ENCODE data around the gene HLX. TPM values are rescaled to one million over a fixed set of nuclear protein-coding genes. Genes with fewer than 3 reads are reported as not detected.

The HLX gene
- total and polyA plus RNA-seq, 10 donors, result 6.9 to 36.1 (median 16.3) TPM

- H3K4me3 ChIP-seq, result no peak overlapping the region
- no peak for DNase-seq
- H3K9me3 ChIP-seq, result peaks cover 0 to 3% (median 0%) of the 10 kb centered on the region in 8 donors
- no peaks in the 10 kb centered on the region for H3K27me3 ChIP-seq (replicated peaks in 1 of 7)
- no peaks in the 10 kb centered on the region for H3K4me1 ChIP-seq
- 69 to 85% (median 77%) methylated on average over 5 of the region's 5 CpGs for WGBS, 5 donors
- intact Hi-C loops (cut with DNase I; ENCODE audit: low total_unique reads), result no loop called here
- no peak overlapping the region for H3K27ac ChIP-seq
- no peaks in the 10 kb centered on the region for H3K36me3 ChIP-seq
- TF ChIP-seq POLR2A (IDR thresholded peaks at IDR 0.05) (no peak), POLR2AphosphoS5 (IDR thresholded peaks at IDR 0.05) (no peak), CTCF (IDR thresholded peaks at IDR 0.05 in 8 of 11, conservative IDR thresholded peaks at IDR 0.05 in 3 of 11) (no peak)
Observed at GRCh38 chr1:220839474-220839873, 39.8 kb upstream of the HLX start.

- Histone ChIP-seq H3K36me3 (no peaks in the 10 kb centered on the region), H3K9me3 (peaks cover 0 to 3% (median 0%) of the 10 kb centered on the region in 8 donors), H3K27ac (no peak overlapping the region), H3K4me3 (no peak overlapping the region), H3K27me3 (replicated peaks in 1 of 7) (no peaks in the 10 kb centered on the region), H3K4me1 (no peaks in the 10 kb centered on the region)
- no peak for DNase-seq
- intact Hi-C loops (cut with DNase I; ENCODE audit: low total_unique reads), result no loop called here
- TF ChIP-seq POLR2A (IDR thresholded peaks at IDR 0.05) (no peak), POLR2AphosphoS5 (IDR thresholded peaks at IDR 0.05) (no peak), CTCF (IDR thresholded peaks at IDR 0.05 in 8 of 11, conservative IDR thresholded peaks at IDR 0.05 in 3 of 11) (no peak)
Observed at GRCh38 chr1:220841293-220841692, 38.0 kb upstream of the HLX start.

GRCh38 chr1:220843481-220844011 lies 35.7 kb upstream of the HLX start:
- peaks cover 0 to 15% (median 0%) of the 10 kb centered on the region in 8 donors for H3K9me3 ChIP-seq
- no peak overlapping the region for H3K27ac ChIP-seq
- intact Hi-C loops (cut with DNase I; ENCODE audit: low total_unique reads), result no loop called here

GRCh38 chr1:220852408-220852807 lies 26.8 kb upstream of the HLX start:
- H3K4me1 ChIP-seq, result no peaks in the 10 kb centered on the region
- no peak overlapping the region for H3K27ac ChIP-seq
- intact Hi-C loops (cut with DNase I; ENCODE audit: low total_unique reads), result no loop called here
- TF ChIP-seq CTCF (IDR thresholded peaks at IDR 0.05 in 8 of 11, conservative IDR thresholded peaks at IDR 0.05 in 3 of 11), result no peak
- TF ChIP-seq POLR2A (IDR thresholded peaks at IDR 0.05), result no peak
- TF ChIP-seq POLR2AphosphoS5 (IDR thresholded peaks at IDR 0.05), result no peak
- H3K4me3 ChIP-seq, result no peak overlapping the region
- H3K36me3 ChIP-seq, result no peaks in the 10 kb centered on the region
- no peaks in the 10 kb centered on the region for H3K27me3 ChIP-seq (replicated peaks in 1 of 7)
- no peak for DNase-seq
- peaks cover 6 to 97% (median 70%) of the 10 kb centered on the region in 8 donors for H3K9me3 ChIP-seq
- 91 to 96% (median 92%) methylated on average over 2 of the region's 2 CpGs for WGBS, 5 donors

More at GRCh38 chr1:220843481-220844011, 35.7 kb upstream of the HLX start:
- Histone ChIP-seq H3K36me3 (no peaks in the 10 kb centered on the region), H3K4me1 (no peaks in the 10 kb centered on the region), H3K4me3 (no peak overlapping the region), H3K27me3 (replicated peaks in 1 of 7) (no peaks in the 10 kb centered on the region)
- TF ChIP-seq CTCF (IDR thresholded peaks at IDR 0.05 in 8 of 11, conservative IDR thresholded peaks at IDR 0.05 in 3 of 11), result no peak
- TF ChIP-seq POLR2A (IDR thresholded peaks at IDR 0.05), result no peak
- no peak for TF ChIP-seq POLR2AphosphoS5 (IDR thresholded peaks at IDR 0.05)
- no peak for DNase-seq
- 61 to 75% (median 70%) methylated on average over 6 of the region's 6 CpGs for WGBS, 5 donors
